Keratinocyte (primary cell): ENCODE data around the gene PLPP3. TPM values are rescaled to one million over a fixed set of nuclear protein-coding genes. Genes with fewer than 3 reads are reported as not detected.

Experiments
- DNase-seq: peaks from one replicate; pipeline ENCODE4 v3.0.0-alpha.2; 2011; ENCODE audit warnings: low read depth, missing footprints, low spot score
- FAIRE-seq: peaks from 2 replicates; lab custom pipeline; 2011; peaks lifted over from hg19 to GRCh38; lab: Jason Lieb, UNC
- H2AFZ ChIP-seq: 2 replicates; pipeline ENCODE4 v1.6.0; 2012; ENCODE audit warnings: low read length, control low read depth, inconsistent platforms; ENCODE audit not compliant: control insufficient read depth
- H3K27ac ChIP-seq: 2 replicates; pipeline ENCODE4 v1.5.1; 2011; ENCODE audit warnings: low read length; ENCODE audit not compliant: control insufficient read depth, insufficient read depth
- H3K27me3 ChIP-seq: 3 replicates; pipeline ENCODE4 v1.6.0; 2011; ENCODE audit warnings: low read length; ENCODE audit not compliant: control insufficient read depth, insufficient read depth; ENCODE audit errors: extremely low read depth
- H3K36me3 ChIP-seq, 2 experiments: 2 replicates in 1 of 2; 3 replicates in 1 of 2; pipeline ENCODE4 v1.5.1; 2011; ENCODE audit warnings: low read length in 2 of 2, mild to moderate bottlenecking in 1 of 2; ENCODE audit not compliant: control insufficient read depth in 2 of 2, insufficient read depth in 2 of 2; ENCODE audit errors: extremely low read depth in 1 of 2
- H3K4me1 ChIP-seq: 3 replicates; pipeline ENCODE4 v1.5.1; 2011; ENCODE audit warnings: low read length; ENCODE audit not compliant: control insufficient read depth, insufficient read depth; ENCODE audit errors: extremely low read depth
- H3K4me2 ChIP-seq: 3 replicates; pipeline ENCODE4 v1.6.0; 2011; ENCODE audit warnings: low read depth, low read length; ENCODE audit not compliant: control insufficient read depth, insufficient read depth; ENCODE audit errors: extremely low read depth
- H3K4me3 ChIP-seq, 3 experiments: fragments of 200-600 bp in 1 of 3; sonication (generic) in 1 of 3; 2 replicates in 2 of 3; 3 replicates in 1 of 3; pipeline ENCODE4 v1.5.1; 2011 to 2016; ENCODE audit warnings: low read length in 3 of 3, mild to moderate bottlenecking in 3 of 3, control low read depth in 2 of 3, inconsistent platforms in 1 of 3, low read depth in 1 of 3, mixed read lengths in 1 of 3, mixed run types in 1 of 3, moderate library complexity in 1 of 3; ENCODE audit not compliant: control insufficient read depth in 2 of 3, insufficient read depth in 2 of 3; ENCODE audit errors: extremely low read depth in 1 of 3
- H3K79me2 ChIP-seq: 2 replicates; pipeline ENCODE4 v1.6.0; 2012; ENCODE audit warnings: low read length; ENCODE audit not compliant: control insufficient read depth, insufficient read depth
- H3K9ac ChIP-seq: 3 replicates; pipeline ENCODE4 v1.6.0; 2011; ENCODE audit warnings: low read length; ENCODE audit not compliant: control insufficient read depth, insufficient read depth; ENCODE audit errors: extremely low read depth
- H3K9me1 ChIP-seq: 3 replicates; pipeline ENCODE4 v1.6.0; 2011; ENCODE audit warnings: low read length; ENCODE audit not compliant: control insufficient read depth, insufficient read depth; ENCODE audit errors: extremely low read depth
- H3K9me3 ChIP-seq: 2 replicates; pipeline ENCODE4 v1.5.1; 2012; ENCODE audit warnings: low read depth, low read length; ENCODE audit not compliant: control insufficient read depth
- H4K20me1 ChIP-seq: 3 replicates; pipeline ENCODE4 v1.6.0; 2011; ENCODE audit warnings: low read length; ENCODE audit not compliant: control insufficient read depth, insufficient read depth; ENCODE audit errors: extremely low read depth
- EZH2 ChIP-seq: IDR thresholded peaks from one replicate; pipeline ENCODE4 v1.6.1; 2012; ENCODE audit warnings: inconsistent platforms, mild to moderate bottlenecking, low read length, moderate library complexity
- dilution Hi-C: fragments of 300-500 bp; cut with MboI; formaldehyde crosslinking; loops from one replicate; pipeline ENCODE4 v1.7.0; 2020; ENCODE audit warnings: low sequenced_read_pairs; ENCODE audit not compliant: extremely low pct_ligation_motif_present
- polyA plus RNA-seq, 5 experiments: library from polyadenylated mRNA; depleted of rRNA in 3 of 5; stranded (reverse) in 3 of 5; stranded (forward) in 1 of 5; unstranded in 1 of 5; fragments of >200 nt; gene quantifications; 1 replicate in 1 of 5; 2 replicates in 3 of 5; 3 replicates in 1 of 5; pipeline versions ENCODE4 v1.2.1 to v1.2.3, GENCODE V29; 2011 to 2012; ENCODE audit warnings: missing spikeins in 2 of 5, low read depth in 1 of 5, low replicate concordance in 1 of 5
- TF ChIP-seq, protein P1 (sequence below), 3 experiments: IDR thresholded peaks in 1 of 3; conservative IDR thresholded peaks in 1 of 3; optimal IDR thresholded peaks in 1 of 3; 2 replicates in 2 of 3; 3 replicates in 1 of 3; pipeline versions ENCODE3 to v1.5.1; 2011; ENCODE audit warnings: low read length in 3 of 3, mild to moderate bottlenecking in 3 of 3, moderate library complexity in 2 of 3, control low read depth in 1 of 3, inconsistent platforms in 1 of 3; ENCODE audit not compliant: insufficient read depth in 2 of 3; ENCODE audit errors: extremely low read depth in 1 of 3

The PLPP3 gene
- polyA plus RNA-seq, 1 donor (not counting 4 experiments of a cell fraction or from before 2014, with no cell fraction given): 4.0 TPM

DNA sequence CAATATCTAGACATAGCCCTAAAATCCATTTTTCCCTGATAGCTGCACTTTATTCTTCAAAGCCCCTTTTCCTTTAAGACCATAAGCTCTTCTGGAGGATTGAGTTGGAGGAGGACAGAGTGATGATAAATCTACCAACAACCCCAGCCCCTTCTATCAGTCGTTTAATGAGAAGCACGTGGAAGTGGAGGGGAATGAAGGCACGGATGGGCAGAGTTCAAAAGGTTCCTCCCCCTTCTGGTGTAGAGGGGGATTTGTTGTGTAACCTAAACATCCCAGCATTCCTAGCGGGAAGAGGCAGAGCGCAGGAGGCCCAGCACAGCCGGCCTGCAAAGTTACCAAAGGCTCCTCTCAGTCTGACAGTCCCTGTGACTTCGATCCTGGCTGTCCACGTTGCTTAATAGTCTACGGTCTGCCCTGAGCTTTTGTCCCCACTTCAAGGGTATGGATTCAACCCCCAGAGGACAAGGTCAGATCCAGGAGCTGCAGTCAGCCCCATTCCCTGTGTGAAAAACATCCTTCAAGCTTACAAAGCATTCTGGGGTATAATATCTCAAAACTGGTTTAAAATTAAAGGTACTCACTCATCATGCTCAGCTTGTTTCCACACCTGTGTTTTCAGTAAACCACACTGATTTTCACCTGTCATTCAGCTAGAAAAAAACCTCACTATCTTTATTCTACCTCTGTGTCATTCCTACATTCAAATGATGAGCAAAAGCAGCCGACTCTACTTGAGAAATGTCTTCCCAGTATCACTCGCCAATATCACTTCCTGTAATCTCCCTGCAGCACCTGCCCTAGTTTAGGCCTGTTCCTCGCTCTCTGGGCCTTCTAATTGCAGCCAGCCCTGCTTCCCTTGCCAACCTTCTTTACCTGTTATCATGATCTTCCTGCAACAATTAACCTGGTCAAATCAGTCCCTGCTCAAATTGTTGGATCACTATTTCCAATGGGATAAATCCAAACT lies 117.9 kb downstream of the PLPP3 start:
- H4K20me1 ChIP-seq: no peaks in the 10 kb centered on the region
- dilution Hi-C loops: no loop called here
- H3K36me3 ChIP-seq: no peaks in the 10 kb centered on the region
- no peak for TF ChIP-seq EZH2
- TF ChIP-seq, protein P1, sequence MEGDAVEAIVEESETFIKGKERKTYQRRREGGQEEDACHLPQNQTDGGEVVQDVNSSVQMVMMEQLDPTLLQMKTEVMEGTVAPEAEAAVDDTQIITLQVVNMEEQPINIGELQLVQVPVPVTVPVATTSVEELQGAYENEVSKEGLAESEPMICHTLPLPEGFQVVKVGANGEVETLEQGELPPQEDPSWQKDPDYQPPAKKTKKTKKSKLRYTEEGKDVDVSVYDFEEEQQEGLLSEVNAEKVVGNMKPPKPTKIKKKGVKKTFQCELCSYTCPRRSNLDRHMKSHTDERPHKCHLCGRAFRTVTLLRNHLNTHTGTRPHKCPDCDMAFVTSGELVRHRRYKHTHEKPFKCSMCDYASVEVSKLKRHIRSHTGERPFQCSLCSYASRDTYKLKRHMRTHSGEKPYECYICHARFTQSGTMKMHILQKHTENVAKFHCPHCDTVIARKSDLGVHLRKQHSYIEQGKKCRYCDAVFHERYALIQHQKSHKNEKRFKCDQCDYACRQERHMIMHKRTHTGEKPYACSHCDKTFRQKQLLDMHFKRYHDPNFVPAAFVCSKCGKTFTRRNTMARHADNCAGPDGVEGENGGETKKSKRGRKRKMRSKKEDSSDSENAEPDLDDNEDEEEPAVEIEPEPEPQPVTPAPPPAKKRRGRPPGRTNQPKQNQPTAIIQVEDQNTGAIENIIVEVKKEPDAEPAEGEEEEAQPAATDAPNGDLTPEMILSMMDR (optimal IDR thresholded peaks at IDR 0.05 in 1 of 3, IDR thresholded peaks at IDR 0.05 in 1 of 3, conservative IDR thresholded peaks at IDR 0.05 in 1 of 3; ENCODE audit: extremely low read depth in 1 of 3, insufficient read depth in 2 of 3, low read length in 3 of 3): no peak
- no peak for DNase-seq
- no peaks in the 10 kb centered on the region for H3K79me2 ChIP-seq
- no peaks in the 10 kb centered on the region for H3K27me3 ChIP-seq
- no peaks in the 10 kb centered on the region for H3K4me1 ChIP-seq
- no peak overlapping the region for H3K4me2 ChIP-seq
- no peak overlapping the region for H3K9ac ChIP-seq
- no peak for FAIRE-seq
- no peak overlapping the region for H2AFZ ChIP-seq
- H3K9me3 ChIP-seq: no peaks in the 10 kb centered on the region
- no peaks in the 10 kb centered on the region for H3K9me1 ChIP-seq
- H3K4me3 ChIP-seq: no peak overlapping the region
- no peak overlapping the region for H3K27ac ChIP-seq

DNA sequence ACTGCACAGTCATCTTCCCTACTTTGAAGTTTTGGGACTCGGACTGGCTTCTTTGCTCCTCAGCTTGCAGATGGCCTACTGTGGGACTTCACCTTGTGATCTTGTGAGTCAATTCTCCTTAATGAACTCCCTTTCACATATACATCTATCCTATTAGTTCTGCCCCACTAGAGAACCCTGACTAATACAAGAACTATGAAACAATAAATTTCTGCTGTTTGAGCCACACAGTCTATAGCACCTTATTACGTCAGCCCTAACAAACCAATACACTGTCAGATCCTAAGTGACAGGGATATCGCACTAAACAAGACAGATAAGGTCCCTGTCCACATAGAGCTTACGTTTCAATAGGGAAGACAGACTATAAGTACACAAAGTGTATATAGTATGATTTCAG lies 120.1 kb downstream of the PLPP3 start:
- no peak overlapping the region for H3K27ac ChIP-seq
- no peak overlapping the region for H2AFZ ChIP-seq
- DNase-seq: no peak
- no peaks in the 10 kb centered on the region for H3K36me3 ChIP-seq
- no peaks in the 10 kb centered on the region for H4K20me1 ChIP-seq
- H3K9ac ChIP-seq: no peak overlapping the region
- H3K79me2 ChIP-seq: no peaks in the 10 kb centered on the region
- H3K4me1 ChIP-seq: no peaks in the 10 kb centered on the region
- H3K27me3 ChIP-seq: no peaks in the 10 kb centered on the region
- no peaks in the 10 kb centered on the region for H3K9me1 ChIP-seq
- no peak for TF ChIP-seq EZH2
- TF ChIP-seq, protein P1 (optimal IDR thresholded peaks at IDR 0.05 in 1 of 3, IDR thresholded peaks at IDR 0.05 in 1 of 3, conservative IDR thresholded peaks at IDR 0.05 in 1 of 3; ENCODE audit: extremely low read depth in 1 of 3, insufficient read depth in 2 of 3, low read length in 3 of 3): no peak
- FAIRE-seq: no peak
- no peak overlapping the region for H3K4me2 ChIP-seq
- dilution Hi-C loops: no loop called here
- no peaks in the 10 kb centered on the region for H3K9me3 ChIP-seq
- H3K4me3 ChIP-seq: no peak overlapping the region
